Effector memory CD4-positive, alpha-beta T cell (primary cell): ENCODE results near the gene SVOPL.

Experiments
- DNase-seq, 3 donors: peaks; one replicate each; pipeline ENCODE4 v3.0.0-alpha.2; 2020
- H3K27ac ChIP-seq: 2 replicates; pipeline ENCODE4 v1.7.0; 2013; ENCODE audit warnings: mild to moderate bottlenecking, low read length, moderate library complexity; ENCODE audit not compliant: insufficient read depth, poor library complexity, severe bottlenecking
- H3K27me3 ChIP-seq: replicated peaks from 2 replicates; pipeline ENCODE4 v1.7.0; 2013; ENCODE audit warnings: mild to moderate bottlenecking, low read length; ENCODE audit not compliant: insufficient read depth, control insufficient read depth, poor library complexity, severe bottlenecking
- H3K36me3 ChIP-seq: 2 replicates; pipeline ENCODE4 v1.7.0; 2013; ENCODE audit warnings: mild to moderate bottlenecking, low read length, moderate library complexity; ENCODE audit not compliant: control insufficient read depth, insufficient read depth
- H3K4me1 ChIP-seq: 2 replicates; pipeline ENCODE4 v1.7.0; 2013; ENCODE audit warnings: low read length, mild to moderate bottlenecking; ENCODE audit not compliant: control insufficient read depth, insufficient read depth, poor library complexity, severe bottlenecking
- H3K4me3 ChIP-seq: 2 replicates; pipeline ENCODE4 v1.7.0; 2013; ENCODE audit warnings: low read length, low read depth, mild to moderate bottlenecking; ENCODE audit not compliant: insufficient read depth, poor library complexity, severe bottlenecking
- H3K9me3 ChIP-seq: 2 replicates; pipeline ENCODE4 v1.7.0; 2013; ENCODE audit warnings: mild to moderate bottlenecking, low read length, moderate library complexity; ENCODE audit not compliant: control insufficient read depth
- total RNA-seq, 3 donors: gene quantifications; one replicate each; lab custom pipeline; 2026; lab: John Stamatoyannopoulos, UW

Gene SVOPL
- total RNA-seq = 0 reads per million in 3 donors

GRCh38 chr7:138700857-138701536 lies at the start of gene SVOPL:
SVOPL (minus strand) TSS chr7:138701362; CDS start chr7:138679045, 22,317 bp downstream.
- no peak for DNase-seq
- Histone ChIP-seq H3K9me3 (no peaks in the 10 kb centered on the region), H3K36me3 (no peaks in the 10 kb centered on the region), H3K4me3 (no peak within 1 kb of the TSS), H3K4me1 (no peaks in the 10 kb centered on the region), H3K27me3 (no peaks in the 10 kb centered on the region), H3K27ac (no peak within 1 kb of the TSS)

GRCh38 chr7:138750473-138750872 lies 49.3 kb upstream of the SVOPL start:
- Histone ChIP-seq H3K27me3 (no peaks in the 10 kb centered on the region), H3K4me1 (peaks cover 13% of the 10 kb centered on the region), H3K27ac (no peak overlapping the region), H3K9me3 (no peaks in the 10 kb centered on the region), H3K36me3 (no peaks in the 10 kb centered on the region), H3K4me3 (no peak overlapping the region)
- no peak for DNase-seq

GRCh38 chr7:138749960-138750359 lies 48.8 kb upstream of the SVOPL start:
- peaks cover 13% of the 10 kb centered on the region for H3K4me1 ChIP-seq
- DNase-seq = no peak
- no peaks in the 10 kb centered on the region for H3K27me3 ChIP-seq
- no peaks in the 10 kb centered on the region for H3K9me3 ChIP-seq
- no peak overlapping the region for H3K4me3 ChIP-seq
- no peaks in the 10 kb centered on the region for H3K36me3 ChIP-seq
- H3K27ac ChIP-seq = no peak overlapping the region

- DNase-seq = no peak
- Histone ChIP-seq H3K27me3 (no peaks in the 10 kb centered on the region), H3K27ac (no peak overlapping the region), H3K36me3 (no peaks in the 10 kb centered on the region), H3K4me1 (peaks cover 10% of the 10 kb centered on the region), H3K4me3 (no peak overlapping the region), H3K9me3 (no peaks in the 10 kb centered on the region)
Measured at GRCh38 chr7:138748666-138749065, 47.5 kb upstream of the SVOPL start.

- no peaks in the 10 kb centered on the region for H3K36me3 ChIP-seq
- no peak overlapping the region for H3K4me3 ChIP-seq
- H3K27me3 ChIP-seq = no peaks in the 10 kb centered on the region
- H3K27ac ChIP-seq = no peak overlapping the region
- no peaks in the 10 kb centered on the region for H3K4me1 ChIP-seq
- H3K9me3 ChIP-seq = no peaks in the 10 kb centered on the region
- DNase-seq = no peak
Measured at GRCh38 chr7:138746073-138746472, 44.9 kb upstream of the SVOPL start.

- Histone ChIP-seq H3K4me3 (no peak overlapping the region), H3K9me3 (no peaks in the 10 kb centered on the region), H3K36me3 (no peaks in the 10 kb centered on the region), H3K27ac (no peak overlapping the region), H3K4me1 (no peaks in the 10 kb centered on the region), H3K27me3 (no peaks in the 10 kb centered on the region)
- DNase-seq = no peak
Measured at GRCh38 chr7:138745189-138745588, 44.0 kb upstream of the SVOPL start.

GRCh38 chr7:138741453-138741735 lies 40.2 kb upstream of the SVOPL start:
- H3K36me3 ChIP-seq = no peaks in the 10 kb centered on the region
- H3K4me3 ChIP-seq = no peak overlapping the region

GRCh38 chr7:138739859-138740258 lies 38.7 kb upstream of the SVOPL start:
- Histone ChIP-seq H3K9me3 (no peaks in the 10 kb centered on the region), H3K4me3 (no peak overlapping the region)
- DNase-seq = no peak

More at GRCh38 chr7:138741453-138741735, 40.2 kb upstream of the SVOPL start:
- Histone ChIP-seq H3K9me3 (no peaks in the 10 kb centered on the region), H3K4me1 (no peaks in the 10 kb centered on the region), H3K27me3 (no peaks in the 10 kb centered on the region), H3K27ac (no peak overlapping the region)
- DNase-seq = no peak

GRCh38 chr7:138738551-138739335 lies 37.6 kb upstream of the SVOPL start:
- Histone ChIP-seq H3K27ac (no peak overlapping the region), H3K9me3 (no peaks in the 10 kb centered on the region), H3K4me3 (no peak overlapping the region), H3K27me3 (no peaks in the 10 kb centered on the region), H3K4me1 (no peaks in the 10 kb centered on the region), H3K36me3 (no peaks in the 10 kb centered on the region)
- peak; percentile 56 to 70 (median 57) for DNase-seq

More at GRCh38 chr7:138739859-138740258, 38.7 kb upstream of the SVOPL start:
- Histone ChIP-seq H3K27ac (no peak overlapping the region), H3K4me1 (no peaks in the 10 kb centered on the region), H3K36me3 (no peaks in the 10 kb centered on the region), H3K27me3 (no peaks in the 10 kb centered on the region)

- H3K36me3 ChIP-seq = no peaks in the 10 kb centered on the region
- H3K9me3 ChIP-seq = no peaks in the 10 kb centered on the region
- H3K27ac ChIP-seq = no peak overlapping the region
- no peak overlapping the region for H3K4me3 ChIP-seq
- H3K4me1 ChIP-seq = no peaks in the 10 kb centered on the region
- no peak for DNase-seq
- H3K27me3 ChIP-seq = no peaks in the 10 kb centered on the region
Measured at GRCh38 chr7:138738114-138738513, 37.0 kb upstream of the SVOPL start.
